Gastroesophageal sphincter (tissue), 3 donors: ENCODE measurements around the gene THRA.

Experiments used
- POLR2A ChIP-seq, 2 donors: fragments of 450-650 bp; IDR thresholded peaks; one replicate each; pipeline ENCODE4 v1.6.1; 2017; ENCODE audit warnings: antibody characterized with exemption in 2 of 2, mild to moderate bottlenecking in 2 of 2, moderate library complexity in 1 of 2
- TF ChIP-seq, protein P1 (sequence below), 4 experiments: fragments of 200-600 bp in 2 of 4; fragments of 450-650 bp in 2 of 4; sonication (generic) in 1 of 4; IDR thresholded peaks; one replicate each; pipeline ENCODE4 v1.5.1; 2017 to 2019; ENCODE audit warnings: antibody characterized with exemption in 4 of 4, mild to moderate bottlenecking in 2 of 4, moderate library complexity in 2 of 4

DNA sequence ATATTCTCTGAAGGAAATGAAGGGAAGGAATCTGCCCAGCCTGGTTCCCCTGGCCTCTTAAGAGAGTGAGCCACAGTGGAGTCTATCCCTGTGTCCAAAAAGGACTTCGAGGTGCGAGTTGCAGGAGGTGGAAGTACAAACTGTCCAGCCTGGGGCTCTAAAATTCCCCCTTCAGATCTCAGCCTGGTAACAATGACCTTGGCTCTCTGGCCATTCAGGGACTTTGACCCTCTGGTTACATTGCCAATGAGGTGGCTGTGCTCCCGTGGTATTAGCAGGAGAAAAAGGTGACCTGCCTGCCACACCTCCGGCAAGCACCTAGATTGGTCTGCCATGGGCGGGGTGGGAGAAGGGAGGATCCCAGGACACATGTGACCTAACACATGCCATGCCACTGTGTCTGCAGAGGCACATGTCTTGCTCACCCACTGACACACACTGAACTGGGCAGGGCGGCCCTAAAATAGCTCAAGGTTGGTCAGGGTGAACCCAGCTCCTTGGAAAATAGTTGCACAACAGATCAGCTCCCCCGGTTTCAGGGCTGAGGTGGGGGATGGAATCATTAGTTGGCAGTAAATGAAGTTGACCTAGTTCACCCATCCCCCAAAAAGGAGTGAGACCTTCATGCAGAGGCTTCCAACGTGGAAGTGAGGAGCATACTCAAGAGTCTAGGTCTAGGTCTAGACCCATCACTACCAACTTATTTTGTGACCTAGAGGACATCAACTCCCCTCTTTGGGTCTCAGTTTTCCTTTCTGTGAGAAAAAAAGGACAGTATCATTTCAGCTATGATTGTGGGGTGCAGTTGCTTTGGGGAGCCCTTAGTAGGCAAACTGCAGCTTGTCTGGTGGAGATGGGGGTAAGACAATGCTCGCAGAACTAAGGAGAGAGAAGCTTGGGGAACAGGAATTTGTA, 35.4 kb downstream of the THRA start:
- TF ChIP-seq, protein P1, sequence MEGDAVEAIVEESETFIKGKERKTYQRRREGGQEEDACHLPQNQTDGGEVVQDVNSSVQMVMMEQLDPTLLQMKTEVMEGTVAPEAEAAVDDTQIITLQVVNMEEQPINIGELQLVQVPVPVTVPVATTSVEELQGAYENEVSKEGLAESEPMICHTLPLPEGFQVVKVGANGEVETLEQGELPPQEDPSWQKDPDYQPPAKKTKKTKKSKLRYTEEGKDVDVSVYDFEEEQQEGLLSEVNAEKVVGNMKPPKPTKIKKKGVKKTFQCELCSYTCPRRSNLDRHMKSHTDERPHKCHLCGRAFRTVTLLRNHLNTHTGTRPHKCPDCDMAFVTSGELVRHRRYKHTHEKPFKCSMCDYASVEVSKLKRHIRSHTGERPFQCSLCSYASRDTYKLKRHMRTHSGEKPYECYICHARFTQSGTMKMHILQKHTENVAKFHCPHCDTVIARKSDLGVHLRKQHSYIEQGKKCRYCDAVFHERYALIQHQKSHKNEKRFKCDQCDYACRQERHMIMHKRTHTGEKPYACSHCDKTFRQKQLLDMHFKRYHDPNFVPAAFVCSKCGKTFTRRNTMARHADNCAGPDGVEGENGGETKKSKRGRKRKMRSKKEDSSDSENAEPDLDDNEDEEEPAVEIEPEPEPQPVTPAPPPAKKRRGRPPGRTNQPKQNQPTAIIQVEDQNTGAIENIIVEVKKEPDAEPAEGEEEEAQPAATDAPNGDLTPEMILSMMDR (IDR thresholded peaks at IDR 0.05) = no peak
- no peak for TF ChIP-seq POLR2A (IDR thresholded peaks at IDR 0.05)
